Measurements from ENCODE around the gene TSC22D3.

TSC22D3 gene

GRCh38 chrX:107787827-107788226 lies 12.2 kb upstream of the TSC22D3 start:
- H3K4me3 ChIP-seq (ENCODE audit: low read depth, low read length) = no peak overlapping the region
- TF ChIP-seq CTCF (IDR thresholded peaks at IDR 0.05; ENCODE audit: low read depth, low read length) = no peak

- no peak overlapping the region for H3K4me3 ChIP-seq (ENCODE audit: low read depth, low read length)
- no peak for TF ChIP-seq CTCF (IDR thresholded peaks at IDR 0.05; ENCODE audit: low read depth, low read length)
Measured at GRCh38 chrX:107780525-107780924, 4.9 kb upstream of the TSC22D3 start.

- peak within 1 kb of the TSS; percentile 20; the same call in 1 of the 2 replicates for H3K4me3 ChIP-seq (ENCODE audit: low read depth, low read length)
- TF ChIP-seq CTCF (IDR thresholded peaks at IDR 0.05; ENCODE audit: low read depth, low read length) = no peak
Measured at GRCh38 chrX:107777536-107777832, 1.9 kb upstream of the TSC22D3 start, which contains the start of gene NCBP2L. Gene NCBP2L, plus strand, starts transcription at chrX:107777733. Its CDS starts 16,488 bp downstream, at chrX:107794221.

- peak; percentile 56 for TF ChIP-seq CTCF (IDR thresholded peaks at IDR 0.05; ENCODE audit: low read depth, low read length)
- H3K4me3 ChIP-seq (ENCODE audit: low read depth, low read length) = peak overlapping the region; percentile 51; the same call in 1 of the 2 replicates
Measured at GRCh38 chrX:107776649-107777535, 1.3 kb upstream of the TSC22D3 start.

- peak overlapping the region; percentile 51 for H3K4me3 ChIP-seq (ENCODE audit: low read depth, low read length)
- no peak for TF ChIP-seq CTCF (IDR thresholded peaks at IDR 0.05; ENCODE audit: low read depth, low read length)
Measured at GRCh38 chrX:107775000-107775733, 420 bp downstream of the TSC22D3 start.

- H3K4me3 ChIP-seq (ENCODE audit: low read depth, low read length) = no peak overlapping the region
- no peak for TF ChIP-seq CTCF (IDR thresholded peaks at IDR 0.05; ENCODE audit: low read depth, low read length)
Measured at GRCh38 chrX:107773906-107774435, 1.6 kb downstream of the TSC22D3 start.

GRCh38 chrX:107773206-107773605 lies 2.4 kb downstream of the TSC22D3 start:
- no peak for TF ChIP-seq CTCF (IDR thresholded peaks at IDR 0.05; ENCODE audit: low read depth, low read length)
- H3K4me3 ChIP-seq (ENCODE audit: low read depth, low read length) = no peak overlapping the region

Measured in WI38 (cell line).